PC-3 (cell line): ENCODE data around the gene ZNF155. TPM values are rescaled to one million over a fixed set of nuclear protein-coding genes. Genes with fewer than 3 reads are reported as not detected.
"Not testable (repeated sequence)": the region's sequence is repeated elsewhere in the genome, so short reads cannot be mapped to it uniquely, and the experiment has no call there.

Experiments used
- ATAC-seq: fragments of 200-7000 bp; cut with Tn5 transposase; 2 replicates; pipeline ENCODE4 v1.9.1; 2020; ENCODE audit warnings: mild to moderate bottlenecking, moderate library complexity
- BruUV-seq: library from RNA; stranded (reverse); fragments of 400-500 nt; replicated peaks from 2 replicates; lab custom pipeline; 2021; lab: Mats Ljungman, UMichigan
- CTCF ChIA-PET: fragments of 300-600 bp; sonication (Branson Sonifier 250); formaldehyde crosslinking; loops from one replicate; lab custom pipeline; 2022; ENCODE audit warnings: antibody characterized with exemption; lab: Charles Lee
- POLR2A ChIA-PET: fragments of 300-600 bp; sonication (Branson Sonifier 250); formaldehyde crosslinking; loops from one replicate; lab custom pipeline; 2022; ENCODE audit warnings: antibody characterized with exemption; ENCODE audit not compliant: unreplicated experiment; lab: Charles Lee
- DNase-seq: peaks from one replicate; pipeline ENCODE4 v3.0.0-alpha.2; 2015
- H2AFZ ChIP-seq: fragments of 300-600 bp; sonication (generic); 2 replicates; pipeline ENCODE4 v1.6.0; 2016; ENCODE audit warnings: antibody characterized with exemption, low read length
- H3F3A ChIP-seq: fragments of 300-600 bp; sonication (generic); one replicate; pipeline ENCODE4 v1.6.0; 2017; ENCODE audit warnings: antibody characterized with exemption, low read length, control low read depth, mild to moderate bottlenecking; ENCODE audit not compliant: unreplicated experiment
- H3K27ac ChIP-seq: fragments of 300-600 bp; sonication (generic); 2 replicates; pipeline ENCODE4 v1.5.1; 2016; ENCODE audit warnings: mild to moderate bottlenecking, low read length
- H3K27me3 ChIP-seq: fragments of 300-600 bp; sonication (generic); 2 replicates; pipeline ENCODE4 v1.6.1; 2016; ENCODE audit warnings: low read length, mixed read lengths
- H3K36me3 ChIP-seq: fragments of 300-600 bp; sonication (generic); 2 replicates; pipeline ENCODE4 v1.6.1; 2016; ENCODE audit warnings: low read depth, mixed run types, low read length, mixed read lengths
- H3K4me1 ChIP-seq: fragments of 300-600 bp; sonication (generic); 2 replicates; pipeline ENCODE4 v1.5.1; 2016; ENCODE audit warnings: low read length; ENCODE audit not compliant: insufficient read depth
- H3K4me2 ChIP-seq: fragments of 300-600 bp; sonication (generic); 2 replicates; pipeline ENCODE4 v1.6.0; 2016; ENCODE audit warnings: low read length
- H3K4me3 ChIP-seq: fragments of 300-600 bp; sonication (generic); 2 replicates; pipeline ENCODE4 v1.5.1; 2016; ENCODE audit warnings: mild to moderate bottlenecking, low read length, mixed read lengths
- H3K79me2 ChIP-seq: fragments of 300-600 bp; sonication (generic); 2 replicates; pipeline ENCODE4 v1.6.1; 2017; ENCODE audit warnings: low read length, mixed read lengths
- H3K9ac ChIP-seq: fragments of 300-600 bp; sonication (generic); 2 replicates; pipeline ENCODE4 v1.6.0; 2016; ENCODE audit warnings: mild to moderate bottlenecking, low read length
- H3K9me2 ChIP-seq: fragments of 300-600 bp; sonication (generic); replicated peaks from 2 replicates; pipeline ENCODE4 v1.6.1; 2016; ENCODE audit warnings: mixed run types, low read length, mixed read lengths
- H3K9me3 ChIP-seq: fragments of 300-600 bp; sonication (generic); 2 replicates; pipeline ENCODE4 v1.6.1; 2016; ENCODE audit warnings: low read length, mixed read lengths
- H4K20me1 ChIP-seq: fragments of 300-600 bp; sonication (generic); 2 replicates; pipeline ENCODE4 v1.6.1; 2016; ENCODE audit warnings: low read length, mixed read lengths
- CTCF ChIP-seq: fragments of 300-600 bp; sonication (generic); conservative IDR thresholded peaks from 2 replicates; pipeline ENCODE4 v1.5.1; 2017; ENCODE audit warnings: antibody characterized with exemption, low read depth, mild to moderate bottlenecking, low read length
- EZH2 ChIP-seq: fragments of 300-600 bp; sonication (generic); IDR thresholded peaks from one replicate; pipeline ENCODE4 v1.6.1; 2017; ENCODE audit warnings: antibody characterized with exemption, mild to moderate bottlenecking, low read length; ENCODE audit not compliant: unreplicated experiment
- EZH2phosphoT487 ChIP-seq: fragments of 300-600 bp; sonication (generic); IDR thresholded peaks from 2 replicates; pipeline ENCODE4 v1.6.1; 2018; ENCODE audit warnings: mild to moderate bottlenecking, antibody characterized with exemption, low read length, borderline replicate concordance
- intact Hi-C: fragments of 100-400 bp; cut with micrococcal nuclease; formaldehyde crosslinking; loops from 2 replicates; pipeline ENCODE4 v1.9.0; 2023
- total RNA-seq: library from RNA; depleted of rRNA; stranded (reverse); fragments of >200 nt; gene quantifications from 2 replicates; pipeline ENCODE4 v1.2.3, GENCODE V29; 2014

The ZNF155 gene
- total RNA-seq, 1 experiment from 2014 or later = 3.1 TPM

DNA sequence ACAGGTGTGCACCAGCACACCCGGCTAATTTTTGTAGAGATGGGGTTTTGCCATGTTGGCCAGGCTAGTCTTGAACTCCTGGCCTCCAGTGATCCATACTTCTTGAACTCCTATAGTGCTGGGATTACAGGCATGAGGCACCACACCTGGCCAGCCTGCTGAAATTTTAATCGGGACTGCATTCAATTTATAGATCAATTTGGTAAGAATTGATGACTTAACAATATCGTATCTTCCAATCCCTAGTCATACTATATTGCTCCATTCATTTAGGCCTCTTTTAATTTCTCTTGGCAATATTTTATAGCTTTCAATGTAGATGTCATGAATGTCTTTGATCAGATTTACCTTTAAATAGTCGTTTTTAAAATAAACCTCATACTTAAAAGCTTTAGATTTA lies 43.3 kb upstream of the ZNF155 start:
- H3K4me3 ChIP-seq = no peak overlapping the region
- POLR2A ChIA-PET = no interaction called here
- no peak overlapping the region for H3K9ac ChIP-seq
- H3K4me1 ChIP-seq = no peaks in the 10 kb centered on the region
- intact Hi-C loops = no loop called here
- no peak overlapping the region for H3K27ac ChIP-seq
- no peaks in the 10 kb centered on the region for H4K20me1 ChIP-seq
- CTCF ChIA-PET = no interaction called here
- H3K27me3 ChIP-seq = no peaks in the 10 kb centered on the region
- no peaks in the 10 kb centered on the region for H3F3A ChIP-seq
- BruUV-seq = no TSS peak
- no peaks in the 10 kb centered on the region for H3K36me3 ChIP-seq
- H3K79me2 ChIP-seq = no peaks in the 10 kb centered on the region
- DNase-seq (no peak), ATAC-seq (no peak)
- H3K4me2 ChIP-seq = no peak overlapping the region
- no peaks in the 10 kb centered on the region for H3K9me2 ChIP-seq
- H2AFZ ChIP-seq = no peak overlapping the region
- H3K9me3 ChIP-seq = 0 out of 2 replicates have a peak, but pooled peaks cover 5% of the 10 kb centered on the region
- TF ChIP-seq CTCF (no peak), EZH2 (no peak), EZH2phosphoT487 (no peak)

GRCh38 chr19:43941209-43941608 lies 42.8 kb upstream of the ZNF155 start:
- H3K79me2 ChIP-seq = no peaks in the 10 kb centered on the region
- CTCF ChIA-PET = no interaction called here
- no peak overlapping the region for H3K9ac ChIP-seq
- 0 out of 2 replicates have a peak, but pooled peaks cover 5% of the 10 kb centered on the region for H3K9me3 ChIP-seq
- no TSS peak for BruUV-seq
- H3K4me2 ChIP-seq = no peak overlapping the region
- no peak overlapping the region for H3K4me3 ChIP-seq
- DNase-seq (no peak), ATAC-seq (no peak)
- TF ChIP-seq EZH2 = no peak
- TF ChIP-seq CTCF = no peak
- no peak for TF ChIP-seq EZH2phosphoT487
- H3F3A ChIP-seq = no peaks in the 10 kb centered on the region
- H3K27ac ChIP-seq = no peak overlapping the region
- intact Hi-C loops = no loop called here
- H3K9me2 ChIP-seq = no peaks in the 10 kb centered on the region
- POLR2A ChIA-PET = no interaction called here
- no peak overlapping the region for H2AFZ ChIP-seq
- no peaks in the 10 kb centered on the region for H4K20me1 ChIP-seq
- no peaks in the 10 kb centered on the region for H3K4me1 ChIP-seq
- no peaks in the 10 kb centered on the region for H3K27me3 ChIP-seq
- no peaks in the 10 kb centered on the region for H3K36me3 ChIP-seq

- H4K20me1 ChIP-seq, H3F3A ChIP-seq, BruUV-seq, H3K79me2 ChIP-seq, DNase-seq, POLR2A ChIA-PET, intact Hi-C loops, H2AFZ ChIP-seq, H3K4me3 ChIP-seq, H3K36me3 ChIP-seq, H3K9ac ChIP-seq, H3K4me1 ChIP-seq, H3K4me2 ChIP-seq, H3K27me3 ChIP-seq, ATAC-seq, H3K27ac ChIP-seq, H3K9me3 ChIP-seq, H3K9me2 ChIP-seq, CTCF ChIA-PET: not testable (repeated sequence)
Observed at GRCh38 chr19:43947412-43947811, 36.6 kb upstream of the ZNF155 start.

- POLR2A ChIA-PET, H3K36me3 ChIP-seq, H3K27ac ChIP-seq, H4K20me1 ChIP-seq, DNase-seq, H3K9ac ChIP-seq, H3K4me2 ChIP-seq, H3K4me3 ChIP-seq, BruUV-seq, CTCF ChIA-PET, H3K9me2 ChIP-seq, ATAC-seq, H3K79me2 ChIP-seq, H3K9me3 ChIP-seq, H2AFZ ChIP-seq, H3K27me3 ChIP-seq, H3K4me1 ChIP-seq, H3F3A ChIP-seq: not testable (repeated sequence)
- intact Hi-C loops = loop anchor here (2.0 to 10.0 kb wide), 2 partner anchors 15 to 145 kb away; partner anchors contain the start of genes ZNF224 and ZNF45
Observed at GRCh38 chr19:43949803-43950202, 34.2 kb upstream of the ZNF155 start.
